Heart right ventricle (tissue), 16 donors: Measurements from ENCODE around the gene GAP43. TPM values are rescaled to one million over a fixed set of nuclear protein-coding genes. Genes with fewer than 3 reads are reported as not detected.

Experiments used
- ATAC-seq, 8 donors: fragments of 200-7000 bp; cut with Tn5 transposase; one replicate each; pipeline ENCODE4 v1.9.1; 2020; ENCODE audit warnings: mild to moderate bottlenecking in 8 of 8, moderate library complexity in 8 of 8, moderate number of reproducible peaks in 1 of 8
- DNase-seq, 2 donors: peaks; one replicate each; pipeline ENCODE4 v3.0.0-alpha.2; 2020
- H3K27ac ChIP-seq, 10 donors: fragments of 200-600 bp; sonication (generic) in 2 of 10; one replicate each; pipeline versions ENCODE4 v1.5.0 to v1.8.0; 2020 to 2022; ENCODE audit warnings: mild to moderate bottlenecking in 3 of 10
- H3K27me3 ChIP-seq, 7 donors: fragments of 200-600 bp; one replicate each; pipeline ENCODE4 v1.8.0; 2021 to 2022; ENCODE audit warnings: mild to moderate bottlenecking in 2 of 7
- H3K36me3 ChIP-seq, 9 donors: fragments of 200-600 bp; sonication (generic) in 1 of 9; one replicate each; pipeline versions ENCODE4 v1.5.0 to v1.8.0; 2020 to 2022; ENCODE audit warnings: mild to moderate bottlenecking in 2 of 9
- H3K4me1 ChIP-seq, 9 donors: fragments of 200-600 bp; sonication (generic) in 1 of 9; one replicate each; pipeline versions ENCODE4 v1.5.0 to v1.8.0; 2020 to 2022; ENCODE audit warnings: mild to moderate bottlenecking in 4 of 9
- H3K4me3 ChIP-seq, 10 donors: fragments of 200-600 bp; sonication (generic) in 2 of 10; one replicate each; pipeline versions ENCODE4 v1.5.0 to v1.8.0; 2020 to 2022; ENCODE audit warnings: mild to moderate bottlenecking in 7 of 10, moderate library complexity in 2 of 10
- H3K9me3 ChIP-seq, 11 donors: fragments of 200-600 bp in 10 of 11; sonication (generic) in 2 of 11; one replicate each; pipeline versions ENCODE4 v1.5.0 to v1.8.0; 2013 to 2022; ENCODE audit warnings: mild to moderate bottlenecking in 2 of 11, control low read depth in 1 of 11, moderate library complexity in 1 of 11
- CTCF ChIP-seq, 9 donors: fragments of 200-600 bp; sonication (generic) in 2 of 9; IDR thresholded peaks; one replicate each; pipeline versions ENCODE4 v1.5.0 to v1.8.0; 2021 to 2022; ENCODE audit warnings: antibody characterized with exemption in 9 of 9, mild to moderate bottlenecking in 5 of 9, moderate library complexity in 1 of 9
- WGBS, 2 donors: extraction: QIAGEN DNeasy Blood & Tissue Kit; methylation state at CpG; one replicate each; pipeline ENCODE4 v1.1.7; 2013; ENCODE audit warnings: inconsistent platforms in 1 of 2; 5-methylcytosine and 5-hydroxymethylcytosine counted together
- intact Hi-C, 10 donors: fragments of 100-400 bp; cut with DNase I; formaldehyde crosslinking; loops; one replicate each; pipeline versions ENCODE4 v1.11.1 to v1.14.2; 2022
- polyA plus RNA-seq, 2 donors: library from polyadenylated mRNA; stranded (reverse); fragments of 200-250 nt; gene quantifications; one replicate each; pipeline ENCODE4 v1.2.3, GENCODE V29; 2013
- total RNA-seq, 10 donors: library from RNA; stranded (reverse); fragmentation: NEBNext Ultra II Directional in 3 of 10; extraction: Animal tissue kit (Norgen Biotek cat#: 25700) in 3 of 10; gene quantifications; one replicate each; pipeline versions ENCODE4 v1.2.1 to v1.2.4, GENCODE V29; 2021 to 2023
- donor health status: Arrhythmogenic right ventricular cardiomyopathy.
- donor health status: ischemic (EF 13 %, LVEDD 7.1; RV severe dilation, severe dysfunction).
- donor health status: healthy with polysubstance abuse.
- donor health status: DM: no; HTN: yes; CAD: no.
- donor health status: DM: no; HTN: no; CAD: no.
- donor health status: ischemic (EF 25% LVEDD 6.9; RV normal size, moderate dysfunction).
- donor health status: ischemic (EF 25% LVEDD 5.7; RV mildly dilated, moderate dysfunction).
- donor health status: healthy.
- donor health status: DM: yes; HTN: yes; CAD: no.
- donor health status: Ischemic cardiomyopathy.
- donor health status: ischemic (EF 35%, LVEDD 5.7; RV mildly dilated, moderate dysfunction).
- donor health status: nonischemic (EF 11% LVEDD 7.7; RV severe dilation, severe dysfunction).
- donor health status: DM: yes; HTN: yes; CAD: no.
- donor health status: PGD.
- donor health status: ischemic (EF 29% LVEDD 5.4; RV normal size, mild dysfunction).
- donor health status: nonischemic (EF 23%, LVEDD 6.1; RV moderate dilation, normal function).

GAP43 gene
- total and polyA plus RNA-seq, 12 donors: 0.29 to 2.3 (median 0.83) TPM; not detected in 1

- Histone ChIP-seq H3K9me3 (no peaks in the 10 kb centered on the region), H3K27me3 (no peaks in the 10 kb centered on the region), H3K36me3 (no peaks in the 10 kb centered on the region), H3K4me3 (no peak overlapping the region), H3K4me1 (peaks cover 0 to 8% (median 0%) of the 10 kb centered on the region in 9 donors), H3K27ac (no peak overlapping the region)
- intact Hi-C loops: no loop called here
- no peak for TF ChIP-seq CTCF (IDR thresholded peaks at IDR 0.05)
- DNase-seq (no peak), ATAC-seq (no peak)
- 78 to 84% methylated on average over 2 of the region's 2 CpGs for WGBS, 2 donors
Measured at GRCh38 chr3:115646027-115646690, 22.8 kb downstream of the GAP43 start.

GRCh38 chr3:115648559-115648958, 25.2 kb downstream of the GAP43 start:
- TF ChIP-seq CTCF (IDR thresholded peaks at IDR 0.05): no peak
- ATAC-seq: no peak
- 88 to 96% methylated on average over 1 of the region's 1 CpG for WGBS, 2 donors

GRCh38 chr3:115651087-115651486, 27.8 kb downstream of the GAP43 start:
- no peak overlapping the region for H3K4me3 ChIP-seq
- no peak for TF ChIP-seq CTCF (IDR thresholded peaks at IDR 0.05)
- no peaks in the 10 kb centered on the region for H3K27me3 ChIP-seq
- no peak overlapping the region for H3K27ac ChIP-seq
- H3K4me1 ChIP-seq: peaks cover 0 to 4% (median 0%) of the 10 kb centered on the region in 9 donors
- intact Hi-C loops: loop anchor here in 1 of 10 donors (10.0 kb wide), 1 partner anchor 136 kb away; no protein-coding TSS in a partner anchor
- WGBS, 2 donors: 91 to 97% methylated on average over 1 of the region's 1 CpG
- DNase-seq: no peak
- no peaks in the 10 kb centered on the region for H3K36me3 ChIP-seq
- no peak for ATAC-seq
- no peaks in the 10 kb centered on the region for H3K9me3 ChIP-seq

More at GRCh38 chr3:115648559-115648958, 25.2 kb downstream of the GAP43 start:
- H3K4me3 ChIP-seq: no peak overlapping the region
- no peak for DNase-seq
- intact Hi-C loops: no loop called here
- no peaks in the 10 kb centered on the region for H3K36me3 ChIP-seq
- no peak overlapping the region for H3K27ac ChIP-seq
- H3K9me3 ChIP-seq: no peaks in the 10 kb centered on the region
- peaks cover 0 to 8% (median 0%) of the 10 kb centered on the region in 9 donors for H3K4me1 ChIP-seq
- no peaks in the 10 kb centered on the region for H3K27me3 ChIP-seq

DNA sequence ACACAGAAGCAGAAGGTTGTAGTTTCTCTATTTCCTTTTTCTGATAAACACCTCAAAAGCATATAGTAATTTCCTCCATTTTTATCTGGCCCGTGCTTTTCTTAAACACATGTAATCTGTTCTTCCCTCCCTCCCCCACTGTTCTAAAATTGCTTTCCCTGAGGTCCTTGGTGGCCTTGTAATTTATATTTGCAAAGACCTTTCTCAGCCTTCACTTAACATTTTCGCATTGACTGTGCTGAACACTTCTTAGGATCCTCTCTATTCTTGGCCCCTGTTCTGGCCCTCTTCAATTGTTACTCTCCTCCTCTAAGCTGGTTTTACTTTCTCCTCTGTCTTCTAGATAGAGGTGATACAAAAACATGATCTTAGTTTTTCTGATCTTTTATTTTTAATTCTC, 28.3 kb downstream of the GAP43 start:
- Histone ChIP-seq H3K27me3 (no peaks in the 10 kb centered on the region), H3K4me3 (no peak overlapping the region), H3K4me1 (no peaks in the 10 kb centered on the region), H3K36me3 (no peaks in the 10 kb centered on the region), H3K27ac (no peak overlapping the region), H3K9me3 (no peaks in the 10 kb centered on the region)
- 72 to 85% methylated on average over 2 of the region's 2 CpGs for WGBS, 2 donors
- TF ChIP-seq CTCF (IDR thresholded peaks at IDR 0.05): no peak
- ATAC-seq (no peak), DNase-seq (no peak)
- intact Hi-C loops: loop anchor here in 1 of 10 donors (10.0 kb wide), 1 partner anchor 137 kb away; no protein-coding TSS in a partner anchor
